Measurements from ENCODE around the gene CCL2.

Gene CCL2

GRCh38 chr17:34254651-34255380, at the start of gene CCL2:
Gene CCL2, plus strand, starts transcription at chr17:34255285. Its CDS starts 65 bp downstream, at chr17:34255350.
- Histone ChIP-seq H3K9ac (ENCODE audit: low read depth in 1 of 2, low read length in 2 of 2) (peak within 1 kb of the TSS; percentile 46 to 54), H3K27me3 (ENCODE audit: control insufficient read depth in 2 of 2, insufficient read depth in 2 of 2, low read length in 2 of 2) (no peaks in the 10 kb centered on the region), H3K36me3 (ENCODE audit: control insufficient read depth in 2 of 2, insufficient read depth in 2 of 2, low read length in 2 of 2) (no peaks in the 10 kb centered on the region), H3K27ac (ENCODE audit: low read depth in 2 of 2, low read length in 2 of 2) (peak within 1 kb of the TSS; percentile 60 to 70), H3K9me3 (ENCODE audit: control insufficient read depth in 2 of 2, low read length in 2 of 2) (no peaks in the 10 kb centered on the region), H3K4me1 (ENCODE audit: control insufficient read depth in 2 of 2, insufficient read depth in 2 of 2, low read length in 2 of 2) (peaks cover 18 to 22% of the 10 kb centered on the region in 2 donors), H3K4me3 (ENCODE audit: low read length in 2 of 2) (peak within 1 kb of the TSS; percentile 44 to 65)

GRCh38 chr17:34205401-34205800, 49.7 kb upstream of the CCL2 start:
- Histone ChIP-seq H3K9me3 (ENCODE audit: control insufficient read depth in 2 of 2, low read length in 2 of 2) (no peaks in the 10 kb centered on the region), H3K9ac (ENCODE audit: low read depth in 1 of 2, low read length in 2 of 2) (no peak overlapping the region), H3K36me3 (ENCODE audit: control insufficient read depth in 2 of 2, insufficient read depth in 2 of 2, low read length in 2 of 2) (no peaks in the 10 kb centered on the region), H3K4me3 (ENCODE audit: low read length in 2 of 2) (no peak overlapping the region), H3K4me1 (ENCODE audit: control insufficient read depth in 2 of 2, insufficient read depth in 2 of 2, low read length in 2 of 2) (no peaks in the 10 kb centered on the region), H3K27ac (ENCODE audit: low read depth in 2 of 2, low read length in 2 of 2) (no peak overlapping the region), H3K27me3 (ENCODE audit: control insufficient read depth in 2 of 2, insufficient read depth in 2 of 2, low read length in 2 of 2) (no peaks in the 10 kb centered on the region)

GRCh38 chr17:34206569-34206968, 48.5 kb upstream of the CCL2 start:
- Histone ChIP-seq H3K36me3 (ENCODE audit: control insufficient read depth in 2 of 2, insufficient read depth in 2 of 2, low read length in 2 of 2) (no peaks in the 10 kb centered on the region), H3K9me3 (ENCODE audit: control insufficient read depth in 2 of 2, low read length in 2 of 2) (no peaks in the 10 kb centered on the region), H3K4me1 (ENCODE audit: control insufficient read depth in 2 of 2, insufficient read depth in 2 of 2, low read length in 2 of 2) (no peaks in the 10 kb centered on the region), H3K27me3 (ENCODE audit: control insufficient read depth in 2 of 2, insufficient read depth in 2 of 2, low read length in 2 of 2) (no peaks in the 10 kb centered on the region), H3K9ac (ENCODE audit: low read depth in 1 of 2, low read length in 2 of 2) (no peak overlapping the region), H3K4me3 (ENCODE audit: low read length in 2 of 2) (no peak overlapping the region), H3K27ac (ENCODE audit: low read depth in 2 of 2, low read length in 2 of 2) (no peak overlapping the region)

DNA sequence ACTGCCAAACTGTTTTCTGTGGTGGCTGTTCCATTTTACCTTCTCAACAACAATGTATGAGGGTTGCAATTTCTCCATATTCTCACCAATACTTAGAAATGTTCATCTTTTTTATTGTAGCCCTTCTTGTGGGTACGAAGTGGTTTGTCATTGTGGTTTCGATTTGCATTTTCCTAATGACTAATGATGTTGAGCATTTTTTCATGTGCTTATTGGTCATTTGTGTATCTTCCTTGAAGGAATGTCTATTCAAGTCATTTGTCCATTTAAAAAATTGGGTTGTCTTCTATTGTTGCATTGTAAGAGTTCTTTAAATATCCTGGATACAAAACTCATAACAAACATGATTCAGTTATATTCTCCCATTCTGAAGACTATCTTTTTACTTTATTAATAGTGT, 47.5 kb upstream of the CCL2 start:
- Histone ChIP-seq H3K9me3 (ENCODE audit: control insufficient read depth in 2 of 2, low read length in 2 of 2) (no peaks in the 10 kb centered on the region), H3K4me1 (ENCODE audit: control insufficient read depth in 2 of 2, insufficient read depth in 2 of 2, low read length in 2 of 2) (no peaks in the 10 kb centered on the region), H3K27ac (ENCODE audit: low read depth in 2 of 2, low read length in 2 of 2) (no peak overlapping the region), H3K27me3 (ENCODE audit: control insufficient read depth in 2 of 2, insufficient read depth in 2 of 2, low read length in 2 of 2) (no peaks in the 10 kb centered on the region), H3K4me3 (ENCODE audit: low read length in 2 of 2) (no peak overlapping the region), H3K36me3 (ENCODE audit: control insufficient read depth in 2 of 2, insufficient read depth in 2 of 2, low read length in 2 of 2) (no peaks in the 10 kb centered on the region), H3K9ac (ENCODE audit: low read depth in 1 of 2, low read length in 2 of 2) (no peak overlapping the region)

DNA sequence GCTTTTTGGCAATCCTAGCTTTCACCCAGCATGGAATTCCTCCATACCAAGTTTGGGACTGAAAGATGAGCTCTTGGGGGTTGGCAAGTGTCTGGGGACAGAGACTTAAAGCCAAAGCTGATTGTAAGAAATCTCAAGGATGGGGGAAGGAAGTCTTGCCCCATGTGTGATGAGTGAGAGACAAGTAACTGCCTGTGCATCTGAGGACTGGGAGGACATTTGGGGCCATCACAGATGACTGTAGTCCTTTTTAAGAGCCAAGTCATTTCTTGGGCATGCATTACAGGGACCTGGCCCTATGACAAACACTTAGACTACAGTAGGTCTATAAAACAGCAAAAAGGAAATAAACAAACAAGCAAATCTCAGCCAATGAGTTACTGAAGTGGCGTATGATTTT, 36.3 kb upstream of the CCL2 start:
- no peaks in the 10 kb centered on the region for H3K4me1 ChIP-seq (ENCODE audit: control insufficient read depth in 2 of 2, insufficient read depth in 2 of 2, low read length in 2 of 2)
- no peak overlapping the region for H3K4me3 ChIP-seq (ENCODE audit: low read length in 2 of 2)
- H3K9me3 ChIP-seq (ENCODE audit: control insufficient read depth in 2 of 2, low read length in 2 of 2) = no peaks in the 10 kb centered on the region
- no peak overlapping the region for H3K9ac ChIP-seq (ENCODE audit: low read depth in 1 of 2, low read length in 2 of 2)
- no peaks in the 10 kb centered on the region for H3K36me3 ChIP-seq (ENCODE audit: control insufficient read depth in 2 of 2, insufficient read depth in 2 of 2, low read length in 2 of 2)
- H3K27ac ChIP-seq (ENCODE audit: low read depth in 2 of 2, low read length in 2 of 2) = no peak overlapping the region
- H3K27me3 ChIP-seq (ENCODE audit: control insufficient read depth in 2 of 2, insufficient read depth in 2 of 2, low read length in 2 of 2) = no peaks in the 10 kb centered on the region

- no peaks in the 10 kb centered on the region for H3K9me3 ChIP-seq (ENCODE audit: control insufficient read depth in 2 of 2, low read length in 2 of 2)
- no peak overlapping the region for H3K9ac ChIP-seq (ENCODE audit: low read depth in 1 of 2, low read length in 2 of 2)
- no peaks in the 10 kb centered on the region for H3K27me3 ChIP-seq (ENCODE audit: control insufficient read depth in 2 of 2, insufficient read depth in 2 of 2, low read length in 2 of 2)
- H3K27ac ChIP-seq (ENCODE audit: low read depth in 2 of 2, low read length in 2 of 2) = no peak overlapping the region
- no peaks in the 10 kb centered on the region for H3K4me1 ChIP-seq (ENCODE audit: control insufficient read depth in 2 of 2, insufficient read depth in 2 of 2, low read length in 2 of 2)
- no peaks in the 10 kb centered on the region for H3K36me3 ChIP-seq (ENCODE audit: control insufficient read depth in 2 of 2, insufficient read depth in 2 of 2, low read length in 2 of 2)
- H3K4me3 ChIP-seq (ENCODE audit: low read length in 2 of 2) = no peak overlapping the region
Observed at GRCh38 chr17:34219405-34219804, 35.7 kb upstream of the CCL2 start.

DNA sequence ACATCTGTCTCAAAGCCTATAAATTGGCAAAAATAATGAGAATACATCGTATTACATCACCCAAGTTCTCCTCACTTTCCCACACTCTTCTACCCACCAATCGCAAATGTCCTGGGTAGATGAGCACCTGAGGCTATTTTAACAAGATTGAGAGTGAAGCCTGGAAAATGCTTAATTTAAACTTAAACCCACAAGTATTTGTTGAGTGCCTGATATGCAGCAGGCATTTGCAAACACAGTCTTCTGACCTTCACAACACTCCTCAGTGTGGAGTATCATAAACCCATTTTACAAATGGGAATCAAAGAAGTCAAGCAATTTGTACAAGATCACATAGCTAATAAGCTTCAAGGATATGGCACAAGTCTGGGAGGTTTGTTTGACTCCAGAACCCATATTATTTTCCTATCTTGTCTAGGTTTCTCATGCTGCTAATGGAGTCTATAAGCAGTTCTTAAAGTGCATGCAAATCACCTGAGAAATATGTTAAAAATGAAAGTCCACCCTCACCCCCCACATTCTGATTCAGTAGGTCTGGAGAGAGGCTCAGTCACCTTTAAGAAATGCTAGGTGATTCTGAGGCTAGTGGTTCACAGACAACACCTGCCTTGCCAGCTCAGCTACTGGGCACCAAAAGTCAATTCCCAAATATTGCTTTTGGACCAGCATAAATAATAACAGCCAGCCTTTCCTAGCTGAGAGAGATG, 34.9 kb upstream of the CCL2 start:
- no peaks in the 10 kb centered on the region for H3K36me3 ChIP-seq (ENCODE audit: control insufficient read depth in 2 of 2, insufficient read depth in 2 of 2, low read length in 2 of 2)
- no peak overlapping the region for H3K27ac ChIP-seq (ENCODE audit: low read depth in 2 of 2, low read length in 2 of 2)
- no peak overlapping the region for H3K4me3 ChIP-seq (ENCODE audit: low read length in 2 of 2)
- H3K4me1 ChIP-seq (ENCODE audit: control insufficient read depth in 2 of 2, insufficient read depth in 2 of 2, low read length in 2 of 2) = no peaks in the 10 kb centered on the region
- H3K9me3 ChIP-seq (ENCODE audit: control insufficient read depth in 2 of 2, low read length in 2 of 2) = no peaks in the 10 kb centered on the region
- H3K9ac ChIP-seq (ENCODE audit: low read depth in 1 of 2, low read length in 2 of 2) = no peak overlapping the region
- H3K27me3 ChIP-seq (ENCODE audit: control insufficient read depth in 2 of 2, insufficient read depth in 2 of 2, low read length in 2 of 2) = no peaks in the 10 kb centered on the region

GRCh38 chr17:34220752-34221395, 34.2 kb upstream of the CCL2 start:
- no peak overlapping the region for H3K27ac ChIP-seq (ENCODE audit: low read depth in 2 of 2, low read length in 2 of 2)
- no peak overlapping the region for H3K9ac ChIP-seq (ENCODE audit: low read depth in 1 of 2, low read length in 2 of 2)
- no peaks in the 10 kb centered on the region for H3K36me3 ChIP-seq (ENCODE audit: control insufficient read depth in 2 of 2, insufficient read depth in 2 of 2, low read length in 2 of 2)
- H3K4me1 ChIP-seq (ENCODE audit: control insufficient read depth in 2 of 2, insufficient read depth in 2 of 2, low read length in 2 of 2) = no peaks in the 10 kb centered on the region
- H3K4me3 ChIP-seq (ENCODE audit: low read length in 2 of 2) = no peak overlapping the region
- H3K27me3 ChIP-seq (ENCODE audit: control insufficient read depth in 2 of 2, insufficient read depth in 2 of 2, low read length in 2 of 2) = no peaks in the 10 kb centered on the region
- H3K9me3 ChIP-seq (ENCODE audit: control insufficient read depth in 2 of 2, low read length in 2 of 2) = no peaks in the 10 kb centered on the region

DNA sequence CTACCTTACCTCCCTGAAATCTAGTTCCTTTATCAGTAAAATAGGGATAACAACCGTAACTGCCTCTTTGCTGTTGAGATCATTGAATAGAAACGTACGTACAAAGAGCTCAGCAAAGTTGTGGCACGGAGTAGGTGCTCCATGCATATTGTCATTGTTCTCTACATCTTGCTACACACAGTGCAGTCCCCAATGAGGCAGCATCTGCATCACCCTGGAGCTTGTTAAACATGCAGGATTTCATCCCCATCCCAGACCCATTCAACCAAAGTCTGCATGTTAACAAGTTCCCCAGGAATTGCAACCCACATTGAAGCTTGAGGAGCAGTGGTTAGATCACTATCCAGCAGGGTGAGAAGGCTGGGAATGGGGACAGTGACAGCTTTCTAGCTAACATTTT, 33.7 kb upstream of the CCL2 start:
- Histone ChIP-seq H3K27me3 (ENCODE audit: control insufficient read depth in 2 of 2, insufficient read depth in 2 of 2, low read length in 2 of 2) (no peaks in the 10 kb centered on the region), H3K9me3 (ENCODE audit: control insufficient read depth in 2 of 2, low read length in 2 of 2) (no peaks in the 10 kb centered on the region), H3K9ac (ENCODE audit: low read depth in 1 of 2, low read length in 2 of 2) (no peak overlapping the region), H3K4me3 (ENCODE audit: low read length in 2 of 2) (no peak overlapping the region), H3K27ac (ENCODE audit: low read depth in 2 of 2, low read length in 2 of 2) (no peak overlapping the region), H3K4me1 (ENCODE audit: control insufficient read depth in 2 of 2, insufficient read depth in 2 of 2, low read length in 2 of 2) (no peaks in the 10 kb centered on the region), H3K36me3 (ENCODE audit: control insufficient read depth in 2 of 2, insufficient read depth in 2 of 2, low read length in 2 of 2) (no peaks in the 10 kb centered on the region)

DNA sequence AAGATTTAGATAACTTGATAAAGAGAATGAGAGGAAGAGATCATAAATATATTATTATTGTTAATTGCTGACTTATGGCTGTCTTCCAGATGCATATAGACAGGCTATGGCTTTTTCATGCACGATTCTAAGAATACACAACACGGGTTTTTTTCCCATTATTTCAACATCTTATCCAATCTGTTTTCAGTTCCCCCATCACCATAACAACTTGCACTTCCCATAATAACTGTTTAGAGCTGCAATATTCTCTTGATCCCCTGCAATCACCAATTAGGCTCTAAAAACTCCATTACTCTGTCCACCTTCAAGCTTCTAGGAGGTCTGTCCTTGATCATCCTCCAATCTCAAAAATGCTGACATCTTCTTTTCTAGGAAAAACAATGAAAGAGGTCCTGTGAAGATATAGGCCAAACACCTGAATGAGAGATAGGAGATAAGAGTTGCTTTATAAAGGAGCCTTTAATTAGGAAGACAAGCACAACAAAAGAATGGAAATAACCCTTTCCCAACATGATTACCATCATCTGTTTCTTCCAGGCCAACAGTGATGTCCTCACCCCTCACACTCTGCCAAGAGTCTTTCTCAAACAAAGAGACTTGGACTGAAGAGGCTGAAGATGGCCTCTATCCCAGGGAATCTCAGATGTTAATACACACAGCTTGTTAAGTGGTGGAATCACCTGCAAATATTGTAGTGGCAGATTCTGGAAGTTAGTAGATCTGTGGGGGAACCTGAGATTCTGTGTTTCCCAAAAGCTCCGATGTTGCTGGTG, 32.2 kb upstream of the CCL2 start:
- Histone ChIP-seq H3K27ac (ENCODE audit: low read depth in 2 of 2, low read length in 2 of 2) (no peak overlapping the region), H3K4me1 (ENCODE audit: control insufficient read depth in 2 of 2, insufficient read depth in 2 of 2, low read length in 2 of 2) (no peaks in the 10 kb centered on the region), H3K9ac (ENCODE audit: low read depth in 1 of 2, low read length in 2 of 2) (no peak overlapping the region), H3K4me3 (ENCODE audit: low read length in 2 of 2) (no peak overlapping the region), H3K27me3 (ENCODE audit: control insufficient read depth in 2 of 2, insufficient read depth in 2 of 2, low read length in 2 of 2) (no peaks in the 10 kb centered on the region), H3K9me3 (ENCODE audit: control insufficient read depth in 2 of 2, low read length in 2 of 2) (no peaks in the 10 kb centered on the region), H3K36me3 (ENCODE audit: control insufficient read depth in 2 of 2, insufficient read depth in 2 of 2, low read length in 2 of 2) (no peaks in the 10 kb centered on the region)
